Gastrocnemius medialis (tissue), 4 donors: ENCODE measurements around the gene SPPL2C.

ENCODE experiments used
- POLR2A ChIP-seq, 2 donors: fragments of 450-650 bp; IDR thresholded peaks; one replicate each; pipeline ENCODE4 v1.6.1; 2017; ENCODE audit warnings: antibody characterized with exemption in 2 of 2, mild to moderate bottlenecking in 2 of 2, moderate library complexity in 2 of 2
- TF ChIP-seq, protein P1 (sequence below), 5 experiments: fragments of 450-650 bp in 3 of 5; fragments of 200-600 bp in 2 of 5; sonication (generic) in 2 of 5; IDR thresholded peaks in 4 of 5; conservative IDR thresholded peaks in 1 of 5; 1 replicate in 4 of 5; 2 replicates in 1 of 5; pipeline ENCODE4 v1.5.1; 2016 to 2019; ENCODE audit warnings: antibody characterized with exemption in 5 of 5, mild to moderate bottlenecking in 3 of 5, moderate library complexity in 3 of 5

- TF ChIP-seq, protein P1, sequence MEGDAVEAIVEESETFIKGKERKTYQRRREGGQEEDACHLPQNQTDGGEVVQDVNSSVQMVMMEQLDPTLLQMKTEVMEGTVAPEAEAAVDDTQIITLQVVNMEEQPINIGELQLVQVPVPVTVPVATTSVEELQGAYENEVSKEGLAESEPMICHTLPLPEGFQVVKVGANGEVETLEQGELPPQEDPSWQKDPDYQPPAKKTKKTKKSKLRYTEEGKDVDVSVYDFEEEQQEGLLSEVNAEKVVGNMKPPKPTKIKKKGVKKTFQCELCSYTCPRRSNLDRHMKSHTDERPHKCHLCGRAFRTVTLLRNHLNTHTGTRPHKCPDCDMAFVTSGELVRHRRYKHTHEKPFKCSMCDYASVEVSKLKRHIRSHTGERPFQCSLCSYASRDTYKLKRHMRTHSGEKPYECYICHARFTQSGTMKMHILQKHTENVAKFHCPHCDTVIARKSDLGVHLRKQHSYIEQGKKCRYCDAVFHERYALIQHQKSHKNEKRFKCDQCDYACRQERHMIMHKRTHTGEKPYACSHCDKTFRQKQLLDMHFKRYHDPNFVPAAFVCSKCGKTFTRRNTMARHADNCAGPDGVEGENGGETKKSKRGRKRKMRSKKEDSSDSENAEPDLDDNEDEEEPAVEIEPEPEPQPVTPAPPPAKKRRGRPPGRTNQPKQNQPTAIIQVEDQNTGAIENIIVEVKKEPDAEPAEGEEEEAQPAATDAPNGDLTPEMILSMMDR (IDR thresholded peaks at IDR 0.05 in 4 of 5, conservative IDR thresholded peaks at IDR 0.05 in 1 of 5), result no peak
- TF ChIP-seq POLR2A (IDR thresholded peaks at IDR 0.05), result no peak
Measured at GRCh38 chr17:45854209-45854608, 9.5 kb downstream of the SPPL2C start.
